Heart left ventricle (tissue), 16 donors: ENCODE results near the gene HMX1. TPM values are rescaled to one million over a fixed set of nuclear protein-coding genes. Genes with fewer than 3 reads are reported as not detected.
A peak's percentile ranks its signal among the peaks of the same experiment; 100 is the strongest.

Experiments
- ATAC-seq, 4 donors: fragments of 200-7000 bp; cut with Tn5 transposase; one replicate each; pipeline ENCODE4 v1.9.1; 2020 to 2022; ENCODE audit warnings: moderate library complexity in 4 of 4, mild to moderate bottlenecking in 3 of 4, moderate number of reproducible peaks in 1 of 4
- DNase-seq, 5 donors: peaks; one replicate each; pipeline ENCODE4 v3.0.0-alpha.2; 2020
- H3K27ac ChIP-seq, 12 donors: fragments of 200-600 bp; sonication (generic) in 4 of 12; one replicate each; pipeline versions ENCODE4 v1.5.0 to v1.8.0; 2016 to 2022; ENCODE audit warnings: mild to moderate bottlenecking in 2 of 12
- H3K27me3 ChIP-seq, 9 donors: fragments of 200-600 bp; sonication (generic) in 2 of 9; one replicate each; pipeline versions ENCODE4 v1.5.1 to v1.8.0; 2016 to 2022; ENCODE audit warnings: mild to moderate bottlenecking in 3 of 9
- H3K36me3 ChIP-seq, 9 donors: fragments of 200-600 bp; sonication (generic) in 2 of 9; one replicate each; pipeline versions ENCODE4 v1.5.0 to v1.8.0; 2018 to 2022; ENCODE audit warnings: mild to moderate bottlenecking in 2 of 9
- H3K4me1 ChIP-seq, 12 donors: fragments of 200-600 bp; sonication (generic) in 4 of 12; one replicate each; pipeline versions ENCODE4 v1.5.0 to v1.8.0; 2016 to 2022; ENCODE audit warnings: mild to moderate bottlenecking in 3 of 12
- H3K4me3 ChIP-seq, 12 donors: fragments of 200-600 bp; sonication (generic) in 4 of 12; one replicate each; pipeline versions ENCODE4 v1.5.0 to v1.8.0; 2017 to 2022; ENCODE audit warnings: mild to moderate bottlenecking in 9 of 12, moderate library complexity in 4 of 12
- H3K9me3 ChIP-seq, 12 donors: fragments of 200-600 bp; sonication (generic) in 4 of 12; one replicate each; pipeline versions ENCODE4 v1.5.0 to v1.8.0; 2016 to 2022; ENCODE audit warnings: mild to moderate bottlenecking in 1 of 12
- POLR2A ChIP-seq, 2 donors: fragments of 450-650 bp; IDR thresholded peaks; one replicate each; pipeline ENCODE4 v1.6.1; 2017; ENCODE audit warnings: antibody characterized with exemption in 2 of 2, mild to moderate bottlenecking in 2 of 2, moderate library complexity in 2 of 2
- WGBS, 4 donors: extraction: QIAGEN DNeasy Blood & Tissue Kit in 2 of 4; methylation state at CpG; one replicate each; pipeline versions ENCODE4 v1.1.5 to v1.1.7; 2013 to 2018; 5-methylcytosine and 5-hydroxymethylcytosine counted together
- intact Hi-C, 10 donors: fragments of 100-400 bp; cut with DNase I; formaldehyde crosslinking; loops; one replicate each; pipeline versions ENCODE4 v1.11.1 to v1.14.2; 2022
- polyA plus RNA-seq, 2 donors: library from polyadenylated mRNA; stranded (reverse); fragments of 200-250 nt; gene quantifications; one replicate each; pipeline ENCODE4 v1.2.3, GENCODE V29; 2013
- total RNA-seq, 9 donors: library from RNA; depleted of rRNA in 2 of 9; stranded (reverse); fragments of >200 nt in 2 of 9; fragmentation: NEBNext Ultra II Directional in 3 of 9; extraction: Animal tissue kit (Norgen Biotek cat#: 25700) in 3 of 9; gene quantifications; one replicate each; pipeline versions ENCODE4 v1.1.0 to v1.2.4, GENCODE V29; 2016 to 2023
- TF ChIP-seq, protein P1 (sequence below), 12 donors: fragments of 200-600 bp; sonication (generic) in 4 of 12; IDR thresholded peaks; one replicate each; pipeline versions ENCODE4 v1.5.0 to v1.8.0; 2018 to 2022; ENCODE audit warnings: antibody characterized with exemption in 12 of 12, mild to moderate bottlenecking in 5 of 12
- donor health status: ischemic (EF 13 %, LVEDD 7.1; RV severe dilation, severe dysfunction).
- donor health status: healthy with polysubstance abuse.
- donor health status: DM: no; HTN: yes; CAD: no.
- donor health status: DM: no; HTN: no; CAD: no.
- donor health status: ischemic (EF 25% LVEDD 6.9; RV normal size, moderate dysfunction).
- donor health status: ischemic (EF 25% LVEDD 5.7; RV mildly dilated, moderate dysfunction).
- donor health status: healthy.
- donor health status: DM: yes; HTN: yes; CAD: no.
- donor health status: ischemic (EF 35%, LVEDD 5.7; RV mildly dilated, moderate dysfunction).
- donor health status: nonischemic (EF 11% LVEDD 7.7; RV severe dilation, severe dysfunction).
- donor health status: DM: yes; HTN: yes; CAD: no.
- donor health status: PGD.
- donor health status: ischemic (EF 29% LVEDD 5.4; RV normal size, mild dysfunction).
- donor health status: nonischemic (EF 23%, LVEDD 6.1; RV moderate dilation, normal function).

Gene HMX1
- total and polyA plus RNA-seq, 11 donors, result 0.25 TPM; not detected in 10

DNA sequence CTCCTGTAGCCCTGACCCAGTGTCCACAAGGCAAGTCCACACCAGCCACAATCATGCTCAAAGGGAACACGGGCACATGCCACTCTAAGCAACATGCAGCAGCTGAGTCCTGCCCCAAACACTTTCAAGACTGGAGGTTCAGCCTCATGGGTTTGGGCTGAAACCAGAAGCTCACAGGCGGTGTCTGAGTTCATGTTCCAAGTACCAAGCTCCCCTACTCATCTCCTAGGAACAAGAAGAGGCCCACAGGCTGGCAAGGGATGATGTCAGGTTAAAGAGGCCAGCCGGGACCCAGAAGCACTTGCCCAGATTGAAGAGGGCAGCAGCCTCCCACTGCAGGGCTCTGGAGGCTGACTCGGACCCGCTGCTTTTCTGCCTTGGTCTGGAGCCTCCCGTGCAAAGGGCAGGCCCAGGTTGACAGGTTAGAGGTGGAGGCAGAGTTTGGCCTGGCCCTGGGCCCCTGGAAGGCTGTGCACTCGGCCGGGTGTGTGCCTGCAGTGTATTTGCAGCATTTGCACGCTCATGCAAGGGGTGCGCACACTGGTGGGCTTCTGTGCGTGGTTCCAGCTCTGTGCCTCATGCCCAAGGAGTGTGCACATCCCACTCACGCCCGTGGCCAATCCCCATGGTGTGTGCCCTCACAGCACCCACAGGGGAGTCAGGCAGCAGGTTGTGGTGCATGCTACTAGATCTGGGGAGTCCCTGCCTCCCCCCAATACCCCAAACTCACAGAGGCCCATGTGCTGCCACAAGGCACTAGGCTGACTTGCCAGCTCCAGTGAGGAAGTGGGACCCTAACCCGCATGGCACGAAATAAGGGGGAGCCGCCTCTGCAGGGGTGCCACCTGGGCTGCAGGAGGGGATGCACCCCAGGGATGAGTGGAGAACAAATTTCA lies 2.4 kb downstream of the HMX1 start:
- no peak for TF ChIP-seq POLR2A (IDR thresholded peaks at IDR 0.05)
- TF ChIP-seq, protein P1, sequence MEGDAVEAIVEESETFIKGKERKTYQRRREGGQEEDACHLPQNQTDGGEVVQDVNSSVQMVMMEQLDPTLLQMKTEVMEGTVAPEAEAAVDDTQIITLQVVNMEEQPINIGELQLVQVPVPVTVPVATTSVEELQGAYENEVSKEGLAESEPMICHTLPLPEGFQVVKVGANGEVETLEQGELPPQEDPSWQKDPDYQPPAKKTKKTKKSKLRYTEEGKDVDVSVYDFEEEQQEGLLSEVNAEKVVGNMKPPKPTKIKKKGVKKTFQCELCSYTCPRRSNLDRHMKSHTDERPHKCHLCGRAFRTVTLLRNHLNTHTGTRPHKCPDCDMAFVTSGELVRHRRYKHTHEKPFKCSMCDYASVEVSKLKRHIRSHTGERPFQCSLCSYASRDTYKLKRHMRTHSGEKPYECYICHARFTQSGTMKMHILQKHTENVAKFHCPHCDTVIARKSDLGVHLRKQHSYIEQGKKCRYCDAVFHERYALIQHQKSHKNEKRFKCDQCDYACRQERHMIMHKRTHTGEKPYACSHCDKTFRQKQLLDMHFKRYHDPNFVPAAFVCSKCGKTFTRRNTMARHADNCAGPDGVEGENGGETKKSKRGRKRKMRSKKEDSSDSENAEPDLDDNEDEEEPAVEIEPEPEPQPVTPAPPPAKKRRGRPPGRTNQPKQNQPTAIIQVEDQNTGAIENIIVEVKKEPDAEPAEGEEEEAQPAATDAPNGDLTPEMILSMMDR (IDR thresholded peaks at IDR 0.05), result no peak
- Histone ChIP-seq H3K27me3 (peaks cover 71 to 95% (median 87%) of the 10 kb centered on the region in 9 donors), H3K27ac (no peak overlapping the region), H3K36me3 (no peaks in the 10 kb centered on the region), H3K9me3 (no peaks in the 10 kb centered on the region), H3K4me1 (peaks cover 0 to 40% (median 0%) of the 10 kb centered on the region in 12 donors), H3K4me3 (no peak overlapping the region)
- DNase-seq (no peak), ATAC-seq (no peak)
- 15 to 20% (median 17%) methylated on average over 8 to 16 of the region's 16 CpGs for WGBS, 4 donors
- intact Hi-C loops, result no loop called here

DNA sequence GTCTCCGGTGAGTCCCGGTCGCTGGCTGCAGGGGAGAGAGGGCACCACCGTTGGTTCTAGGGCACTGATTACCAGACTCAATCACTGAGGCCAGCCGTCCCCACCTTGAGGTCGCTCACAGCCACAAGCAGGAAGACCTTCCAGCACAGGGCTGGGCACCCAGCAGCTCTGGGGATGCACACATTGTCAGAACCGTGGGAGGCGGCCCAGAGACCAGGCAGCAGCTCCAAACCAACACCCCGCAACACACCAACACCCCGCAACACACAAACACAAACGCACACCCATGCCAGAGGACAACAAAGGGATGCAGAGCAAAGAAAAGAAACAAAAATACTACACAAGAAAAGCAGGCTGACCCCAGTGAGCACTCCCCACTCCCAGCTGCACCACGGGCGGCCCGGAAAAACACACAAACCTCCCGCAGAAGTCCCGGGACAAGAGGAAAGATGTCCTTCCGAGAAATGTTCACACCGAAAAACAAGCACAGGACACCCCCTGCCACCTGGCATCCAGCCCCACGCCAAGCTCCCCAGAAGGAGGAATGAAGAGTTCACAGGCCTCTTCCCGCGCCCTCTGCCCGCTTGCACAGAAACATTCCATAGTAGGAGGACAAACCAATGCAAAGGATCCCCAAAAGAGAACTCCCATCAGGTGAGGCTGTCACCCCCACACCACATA lies 3.2 kb downstream of the HMX1 start:
- H3K36me3 ChIP-seq, result no peaks in the 10 kb centered on the region
- no peak for ATAC-seq
- intact Hi-C loops, result no loop called here
- peaks cover 72 to 95% (median 87%) of the 10 kb centered on the region in 9 donors for H3K27me3 ChIP-seq
- H3K27ac ChIP-seq, result no peak overlapping the region
- no peak overlapping the region for H3K4me3 ChIP-seq
- H3K9me3 ChIP-seq, result no peaks in the 10 kb centered on the region
- no peak for DNase-seq
- TF ChIP-seq POLR2A (IDR thresholded peaks at IDR 0.05), result no peak
- TF ChIP-seq, protein P1 (IDR thresholded peaks at IDR 0.05), result no peak
- WGBS, 4 donors, result 8 to 14% (median 10%) methylated on average over 17 to 22 of the region's 22 CpGs
- peaks cover 0 to 41% (median 0%) of the 10 kb centered on the region in 12 donors for H3K4me1 ChIP-seq

DNA sequence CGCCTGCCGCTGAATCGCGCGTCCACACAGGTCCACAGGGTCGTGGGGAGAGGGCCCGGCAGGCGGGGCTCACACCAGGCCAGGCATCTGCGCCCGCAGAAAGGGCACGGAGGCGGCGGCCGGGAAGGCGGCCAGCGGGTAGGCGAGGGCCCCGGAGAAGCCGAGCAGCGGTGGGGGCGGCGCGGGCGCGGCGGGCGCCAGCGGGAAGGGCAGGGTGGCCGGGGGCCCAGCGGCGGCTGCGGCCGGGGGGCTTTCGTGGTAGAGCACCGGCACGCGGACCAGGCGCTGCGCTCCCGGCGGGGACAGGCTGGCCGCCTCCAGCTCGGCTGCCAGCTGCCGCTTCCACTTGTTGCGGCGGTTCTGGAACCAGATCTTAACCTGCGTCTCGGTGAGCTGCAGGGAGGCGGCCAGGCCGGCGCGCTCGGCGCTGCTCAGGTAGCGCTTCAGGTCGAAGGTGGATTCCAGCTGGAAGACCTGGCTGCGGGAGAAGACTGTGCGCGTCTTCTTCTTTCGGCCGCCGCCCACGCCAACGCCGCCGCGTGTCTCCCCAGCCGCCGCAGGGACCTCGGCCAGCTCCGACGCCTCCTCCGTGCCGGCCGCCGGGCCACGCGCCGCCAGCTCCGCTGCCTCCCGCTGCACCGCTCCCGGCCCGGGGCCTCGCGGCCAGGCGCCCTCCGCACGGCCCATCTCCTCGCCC lies 3.9 kb downstream of the HMX1 start:
- TF ChIP-seq, protein P1 (IDR thresholded peaks at IDR 0.05), result no peak
- TF ChIP-seq POLR2A (IDR thresholded peaks at IDR 0.05), result no peak
- intact Hi-C loops, result no loop called here
- Histone ChIP-seq H3K9me3 (no peaks in the 10 kb centered on the region), H3K36me3 (no peaks in the 10 kb centered on the region), H3K4me3 (peak overlapping the region in 2 of 12 donors; percentile 3 to 28), H3K4me1 (peaks cover 0 to 43% (median 0%) of the 10 kb centered on the region in 12 donors), H3K27ac (no peak overlapping the region), H3K27me3 (peaks cover 74 to 95% (median 87%) of the 10 kb centered on the region in 9 donors)
- ATAC-seq (no peak), DNase-seq (no peak)
- WGBS, 4 donors, result 1 to 2% (median 1%) methylated on average over 27 to 90 of the region's 90 CpGs
